ENCODE data around the gene IDE. TPM values are rescaled to one million over a fixed set of nuclear protein-coding genes. Genes with fewer than 3 reads are reported as not detected.
"Not testable (repeated sequence)": the region's sequence is repeated elsewhere in the genome, so short reads cannot be mapped to it uniquely, and the experiment has no call there.

IDE gene
- total RNA-seq, 1 donor from 2014 or later, result 44.6 TPM

DNA sequence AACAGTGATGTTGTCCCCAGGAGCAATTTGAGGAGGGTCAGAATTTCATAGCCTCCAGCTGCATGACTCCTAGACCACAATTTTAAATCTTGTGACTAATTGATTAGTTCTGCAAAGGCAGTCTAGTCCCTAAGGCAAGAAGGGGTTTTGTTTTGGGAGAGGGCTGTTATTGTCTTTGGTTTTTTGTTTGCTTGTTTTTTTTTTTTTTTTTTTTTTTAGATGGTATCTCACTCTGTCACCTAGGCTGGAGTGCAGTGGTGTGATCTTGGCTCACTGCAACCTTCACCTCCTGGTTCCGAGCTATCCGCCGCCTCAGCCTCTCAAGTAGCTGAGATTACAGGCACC, 165.9 kb downstream of the IDE start:
- Mint-ChIP-seq H3K4me1 (ENCODE audit: low read depth) (no peaks in the 10 kb centered on the region), H3K4me3 (ENCODE audit: unreplicated experiment) (no peak overlapping the region), H3K27ac (ENCODE audit: unreplicated experiment) (no peak overlapping the region), H3K9me3 (ENCODE audit: low read depth) (no peaks in the 10 kb centered on the region), H3K36me3 (ENCODE audit: low read depth) (no peaks in the 10 kb centered on the region), H3K27me3 (ENCODE audit: low read depth) (peaks cover 22% of the 10 kb centered on the region)
- no peak for DNase-seq (ENCODE audit: low spot score)
- TF ChIP-seq, protein P1, sequence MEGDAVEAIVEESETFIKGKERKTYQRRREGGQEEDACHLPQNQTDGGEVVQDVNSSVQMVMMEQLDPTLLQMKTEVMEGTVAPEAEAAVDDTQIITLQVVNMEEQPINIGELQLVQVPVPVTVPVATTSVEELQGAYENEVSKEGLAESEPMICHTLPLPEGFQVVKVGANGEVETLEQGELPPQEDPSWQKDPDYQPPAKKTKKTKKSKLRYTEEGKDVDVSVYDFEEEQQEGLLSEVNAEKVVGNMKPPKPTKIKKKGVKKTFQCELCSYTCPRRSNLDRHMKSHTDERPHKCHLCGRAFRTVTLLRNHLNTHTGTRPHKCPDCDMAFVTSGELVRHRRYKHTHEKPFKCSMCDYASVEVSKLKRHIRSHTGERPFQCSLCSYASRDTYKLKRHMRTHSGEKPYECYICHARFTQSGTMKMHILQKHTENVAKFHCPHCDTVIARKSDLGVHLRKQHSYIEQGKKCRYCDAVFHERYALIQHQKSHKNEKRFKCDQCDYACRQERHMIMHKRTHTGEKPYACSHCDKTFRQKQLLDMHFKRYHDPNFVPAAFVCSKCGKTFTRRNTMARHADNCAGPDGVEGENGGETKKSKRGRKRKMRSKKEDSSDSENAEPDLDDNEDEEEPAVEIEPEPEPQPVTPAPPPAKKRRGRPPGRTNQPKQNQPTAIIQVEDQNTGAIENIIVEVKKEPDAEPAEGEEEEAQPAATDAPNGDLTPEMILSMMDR (IDR thresholded peaks at IDR 0.05), result no peak

- Mint-ChIP-seq H3K36me3 (ENCODE audit: low read depth) (no peaks in the 10 kb centered on the region), H3K9me3 (ENCODE audit: low read depth) (no peaks in the 10 kb centered on the region), H3K27ac (ENCODE audit: unreplicated experiment) (no peak overlapping the region), H3K4me3 (ENCODE audit: unreplicated experiment) (no peak overlapping the region), H3K4me1 (ENCODE audit: low read depth) (no peaks in the 10 kb centered on the region), H3K27me3 (ENCODE audit: low read depth) (peaks cover 23% of the 10 kb centered on the region)
- TF ChIP-seq, protein P1 (IDR thresholded peaks at IDR 0.05), result no peak
- no peak for DNase-seq (ENCODE audit: low spot score)
Measured at GRCh38 chr10:92407305-92408016, 166.4 kb downstream of the IDE start.

- Mint-ChIP-seq H3K27ac (ENCODE audit: unreplicated experiment) (no peak overlapping the region), H3K27me3 (ENCODE audit: low read depth) (peaks cover 29% of the 10 kb centered on the region), H3K4me3 (ENCODE audit: unreplicated experiment) (no peak overlapping the region), H3K36me3 (ENCODE audit: low read depth) (no peaks in the 10 kb centered on the region), H3K4me1 (ENCODE audit: low read depth) (no peaks in the 10 kb centered on the region), H3K9me3 (ENCODE audit: low read depth) (no peaks in the 10 kb centered on the region)
- no peak for DNase-seq (ENCODE audit: low spot score)
- TF ChIP-seq, protein P1 (IDR thresholded peaks at IDR 0.05), result no peak
Measured at GRCh38 chr10:92405419-92405924, 168.4 kb downstream of the IDE start.

DNA sequence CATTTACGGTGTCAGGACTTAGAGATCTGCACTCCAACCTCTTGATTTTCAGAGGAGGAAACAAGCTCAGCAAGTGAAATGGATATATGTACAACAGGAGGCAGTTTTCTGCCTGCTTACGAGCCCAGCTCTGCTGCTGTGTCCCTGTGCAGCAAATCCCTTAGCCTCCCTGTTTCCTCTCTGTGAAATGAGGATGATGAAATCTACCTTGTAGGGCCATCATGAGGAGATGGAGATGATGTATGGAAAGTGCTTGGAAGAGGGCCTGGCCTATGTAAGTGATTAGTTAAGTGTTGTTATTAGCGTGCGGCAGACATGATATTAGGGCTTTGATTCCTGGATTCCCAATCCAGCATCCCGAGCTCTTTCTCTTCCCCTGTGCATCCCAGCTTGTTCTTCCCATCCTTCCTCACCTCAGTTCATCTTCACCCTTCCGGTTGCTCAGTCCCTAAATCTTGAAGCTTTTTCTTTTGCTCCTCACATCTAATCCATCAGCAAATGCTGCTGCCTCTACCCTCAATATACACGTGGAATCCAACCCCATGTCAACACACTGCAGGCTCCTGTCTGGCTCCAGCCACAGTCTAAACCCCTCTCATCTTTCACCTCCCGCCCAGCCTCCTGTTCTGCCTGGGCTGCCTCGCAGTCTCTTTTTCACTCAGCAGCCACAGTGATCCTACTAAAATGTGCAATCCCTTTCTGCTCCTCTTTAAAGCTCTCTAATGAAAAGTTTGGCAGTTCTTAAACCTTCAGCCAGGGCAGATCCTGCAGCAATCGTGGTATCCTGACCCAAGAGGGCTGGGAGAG, 169.1 kb downstream of the IDE start:
- Mint-ChIP-seq H3K9me3 (ENCODE audit: low read depth) (no peaks in the 10 kb centered on the region), H3K27ac (ENCODE audit: unreplicated experiment) (no peak overlapping the region), H3K36me3 (ENCODE audit: low read depth) (no peaks in the 10 kb centered on the region), H3K4me1 (ENCODE audit: low read depth) (no peaks in the 10 kb centered on the region), H3K27me3 (ENCODE audit: low read depth) (peaks cover 29% of the 10 kb centered on the region), H3K4me3 (ENCODE audit: unreplicated experiment) (no peak overlapping the region)
- no peak for DNase-seq (ENCODE audit: low spot score)
- TF ChIP-seq, protein P1 (IDR thresholded peaks at IDR 0.05), result no peak

- H3K27ac Mint-ChIP-seq (ENCODE audit: unreplicated experiment); H3K9me3 Mint-ChIP-seq (ENCODE audit: low read depth); H3K36me3 Mint-ChIP-seq (ENCODE audit: low read depth); H3K4me3 Mint-ChIP-seq (ENCODE audit: unreplicated experiment); H3K4me1 Mint-ChIP-seq (ENCODE audit: low read depth); DNase-seq (ENCODE audit: low spot score): not testable (repeated sequence)
- peaks cover 16% of the 10 kb centered on the region for H3K27me3 Mint-ChIP-seq (ENCODE audit: low read depth)
Measured at GRCh38 chr10:92402234-92402633, 171.7 kb downstream of the IDE start.

Other genes starting within 250 kb of the IDE start
- 6.6 to 9.9 TPM (median 7.1 TPM) in 3 replicates for gene KIF11, start 19.0 kb upstream of the IDE start, total RNA-seq
- gene HHEX, start 115.9 kb upstream of the IDE start, total RNA-seq, result 0.80 to 0.92 TPM in 2 of 3 replicates, not detected in the other